GM18909 (cell line): ENCODE data around the gene KANK4.

Source experiments
- ATAC-seq: cut with Tn5 transposase; IDR thresholded peaks from one replicate; pipeline ENCODE4 v1.9.1; 2021; ENCODE audit warnings: mild to moderate bottlenecking; ENCODE audit not compliant: unreplicated experiment, poor library complexity

KANK4 gene

GRCh38 chr1:62337706-62338631 is 18.7 kb upstream of the KANK4 start:
- ATAC-seq = no peak

GRCh38 chr1:62336995-62337705 is 17.9 kb upstream of the KANK4 start:
- ATAC-seq = no peak

DNA sequence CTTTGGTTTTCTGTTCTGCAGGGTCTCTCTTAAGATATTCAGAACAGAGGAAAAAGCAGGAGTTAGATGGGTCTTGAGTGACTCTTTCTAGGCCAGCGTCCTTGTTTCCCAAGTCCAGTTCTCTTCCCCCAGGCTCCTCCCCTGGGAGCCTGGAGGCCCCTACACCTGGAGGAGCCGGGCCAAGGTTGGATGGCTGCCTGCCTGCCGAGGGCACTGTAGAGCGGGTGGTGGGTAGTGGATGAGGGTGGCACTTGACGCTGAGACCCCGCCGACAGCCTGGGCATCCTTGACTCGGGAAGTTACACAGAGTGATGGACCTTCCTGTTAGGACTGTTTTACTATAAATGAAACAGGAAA is 17.4 kb upstream of the KANK4 start:
- ATAC-seq = no peak

- ATAC-seq = no peak
Measured at GRCh38 chr1:62335656-62336055, 16.4 kb upstream of the KANK4 start.

DNA sequence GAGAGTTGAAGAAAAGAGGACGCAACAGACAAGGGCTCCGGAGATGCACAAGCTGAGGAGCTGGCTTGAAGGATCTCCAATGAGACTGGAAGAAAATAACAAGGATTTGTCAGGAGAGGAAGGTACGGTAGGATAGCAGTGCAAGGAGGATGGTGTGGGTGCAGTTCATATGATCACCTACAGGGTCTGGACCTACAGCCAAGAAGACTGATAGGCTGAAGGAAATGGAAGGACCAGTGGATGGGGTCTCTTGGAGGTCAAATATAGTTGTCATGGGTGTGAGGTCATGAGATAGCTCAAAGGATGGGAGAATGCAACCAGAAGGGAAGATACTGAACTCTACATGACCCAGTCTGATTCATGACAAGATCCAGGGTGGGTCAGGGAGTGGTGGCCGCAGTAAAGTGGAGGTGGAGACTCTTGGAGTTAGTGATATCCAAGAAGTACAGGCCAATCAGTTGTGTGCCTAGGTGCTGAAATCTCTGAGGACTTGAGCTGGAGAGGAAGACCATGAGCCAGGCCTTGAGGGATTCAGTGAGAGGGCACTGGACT is 15.3 kb upstream of the KANK4 start:
- no peak for ATAC-seq

- no peak for ATAC-seq
Measured at GRCh38 chr1:62333441-62333840, 14.2 kb upstream of the KANK4 start.

DNA sequence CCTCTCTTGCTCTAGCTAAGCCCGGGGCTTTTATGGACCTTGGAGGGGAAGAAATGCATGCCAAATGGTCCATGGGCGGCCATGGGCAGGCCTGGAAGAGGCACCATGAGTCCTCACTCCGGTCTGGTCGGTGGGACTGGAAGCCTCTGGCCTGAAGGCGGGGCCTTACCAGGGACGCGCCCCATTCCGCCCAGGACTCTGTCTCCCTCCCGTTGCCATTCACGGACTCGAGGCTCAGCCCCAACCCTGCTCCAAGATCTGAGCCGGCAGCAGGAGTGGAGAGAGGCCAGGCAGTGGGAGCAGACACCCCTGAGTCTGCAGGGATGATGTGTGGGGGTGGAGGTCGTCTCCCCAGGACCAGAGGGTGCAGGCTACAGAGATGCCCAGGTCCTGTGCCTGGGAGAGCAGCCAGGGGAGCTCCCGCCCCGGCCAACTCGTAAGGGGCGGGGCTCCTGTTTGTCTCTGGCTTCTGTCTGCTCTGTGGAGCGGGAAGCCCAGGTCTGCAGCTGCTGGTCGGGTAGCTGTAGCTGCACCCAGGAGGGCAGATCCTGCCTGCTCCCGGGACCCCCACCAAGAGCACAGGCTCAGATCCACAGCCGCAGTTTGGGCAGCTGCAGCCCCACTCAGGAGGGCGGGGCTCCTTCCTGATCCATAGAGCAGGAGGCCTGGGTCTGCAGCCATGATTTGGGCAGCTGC is 8.3 kb upstream of the KANK4 start:
- no peak for ATAC-seq

DNA sequence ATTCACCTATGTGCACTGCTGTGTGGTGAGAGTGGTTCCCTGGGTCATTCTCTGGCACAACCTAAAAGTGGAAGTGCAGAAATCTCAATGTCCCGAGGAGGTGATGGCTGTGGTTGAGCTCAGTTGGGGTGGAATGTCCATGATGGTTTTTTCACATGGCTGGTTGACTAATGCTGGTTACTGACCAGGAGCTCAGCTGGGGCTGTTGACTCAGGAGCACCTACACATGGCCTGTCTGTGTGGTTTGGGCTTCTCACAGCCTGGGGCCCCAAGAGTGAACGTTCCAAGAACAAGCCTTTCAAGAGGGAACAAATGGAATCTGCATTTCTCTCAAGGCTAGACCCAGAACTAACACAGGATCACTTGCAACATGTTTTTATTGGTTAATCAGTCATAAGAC is 6.4 kb upstream of the KANK4 start:
- ATAC-seq = no peak

- ATAC-seq = no peak
Measured at GRCh38 chr1:62325081-62325480, 5.8 kb upstream of the KANK4 start.

DNA sequence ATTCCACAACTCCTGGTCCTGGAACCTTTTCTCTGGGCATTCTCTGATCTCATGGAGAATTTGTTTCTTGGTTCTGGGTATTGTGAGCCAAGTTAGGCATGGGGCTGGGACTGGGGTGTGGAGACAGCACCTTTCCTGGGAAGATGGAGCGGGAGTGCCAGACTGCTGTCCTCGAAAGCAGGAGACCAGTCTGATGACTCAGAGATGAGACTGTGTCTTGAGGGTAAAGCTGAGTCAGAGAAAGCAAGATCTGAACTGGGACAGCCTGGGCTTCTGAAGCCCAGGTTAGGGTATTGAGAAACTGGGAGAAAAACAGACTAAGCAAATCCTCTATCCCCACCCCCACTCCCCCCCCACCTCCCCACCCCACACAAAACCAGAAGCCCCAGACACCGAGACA is 2.2 kb upstream of the KANK4 start:
- no peak for ATAC-seq

GRCh38 chr1:62318320-62318755 is 896 bp downstream of the KANK4 start:
- no peak for ATAC-seq

- ATAC-seq = no peak
Measured at GRCh38 chr1:62317021-62317768, 2.0 kb downstream of the KANK4 start.

DNA sequence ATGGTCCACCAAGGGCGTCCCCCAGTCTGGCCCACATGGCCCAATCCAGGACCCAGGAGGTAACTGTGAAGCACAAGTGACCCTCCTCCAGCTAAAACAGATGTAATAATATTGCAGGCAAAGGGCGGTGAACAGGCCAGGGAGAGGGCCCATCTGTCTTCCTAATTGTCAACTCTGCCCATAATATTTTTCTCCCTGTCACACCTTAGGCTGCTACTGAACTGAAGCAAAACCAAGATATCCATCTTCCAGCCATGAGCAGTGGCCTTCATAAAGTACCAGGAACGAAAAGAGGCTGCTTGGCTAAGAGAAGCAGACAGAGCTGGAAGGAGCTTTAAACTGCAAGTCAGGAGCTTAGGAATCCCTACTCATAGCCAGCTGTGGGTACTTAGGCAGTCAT is 3.1 kb downstream of the KANK4 start:
- no peak for ATAC-seq

DNA sequence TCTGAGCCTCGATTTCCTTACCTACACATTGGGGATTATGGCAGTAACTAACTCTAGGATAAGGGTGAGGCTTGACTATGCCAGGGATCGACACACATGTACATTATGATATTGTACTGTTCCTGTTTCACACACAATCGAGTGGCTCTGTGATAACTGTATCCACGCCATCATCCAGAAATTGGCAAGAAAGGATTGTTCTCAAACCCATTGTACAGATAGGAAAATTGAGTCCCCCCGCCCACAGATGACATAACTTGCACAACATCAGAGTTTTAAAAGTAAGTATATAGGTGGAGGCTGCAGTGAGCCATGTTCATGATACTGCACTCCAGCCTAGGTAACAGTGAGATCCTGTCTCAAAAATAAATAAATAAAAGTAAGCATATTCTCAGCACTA is 3.8 kb downstream of the KANK4 start:
- no peak for ATAC-seq

DNA sequence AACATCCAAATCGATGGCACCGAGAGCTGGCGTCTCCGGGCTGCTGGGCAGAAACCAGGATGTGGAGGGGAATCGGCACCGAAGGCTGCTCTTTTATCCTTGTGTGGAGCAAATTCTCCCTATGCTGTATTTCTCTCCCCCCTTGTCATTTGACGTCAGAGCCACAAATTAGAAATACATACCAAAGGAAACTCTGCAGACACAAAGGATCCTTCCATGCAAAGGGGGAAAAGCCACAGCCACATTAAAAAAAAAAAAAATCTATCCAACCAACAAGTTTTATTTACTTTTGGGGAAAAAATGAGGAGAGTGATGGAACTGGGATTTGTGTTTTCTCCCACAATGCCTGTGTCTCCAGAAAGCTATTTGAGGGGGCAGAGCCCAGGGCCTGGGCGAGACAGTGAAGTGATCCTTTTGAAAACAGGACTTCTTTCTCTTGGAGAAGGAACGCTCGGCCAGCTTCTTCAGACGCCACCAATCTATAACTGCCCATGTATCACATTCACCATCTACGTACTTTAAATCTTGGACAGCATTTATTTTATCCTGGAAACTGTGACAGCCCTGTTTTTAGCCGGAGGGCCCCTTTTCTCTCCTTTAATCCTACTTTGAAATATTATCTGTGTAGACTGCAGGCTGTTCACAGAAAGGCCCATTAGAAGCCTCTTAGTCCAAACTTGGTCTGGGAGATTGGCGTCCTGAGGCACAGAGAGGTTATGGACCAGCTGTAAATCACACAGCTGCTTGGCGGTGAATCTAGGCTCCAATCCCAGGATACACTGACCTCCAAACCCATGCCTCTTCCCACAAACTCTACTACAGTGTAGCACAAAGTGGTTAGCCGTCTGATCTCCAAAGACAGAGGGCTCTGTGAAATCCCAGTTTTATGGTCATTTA is 4.5 kb downstream of the KANK4 start:
- no peak for ATAC-seq

- no peak for ATAC-seq
Measured at GRCh38 chr1:62312698-62313097, 6.5 kb downstream of the KANK4 start.

DNA sequence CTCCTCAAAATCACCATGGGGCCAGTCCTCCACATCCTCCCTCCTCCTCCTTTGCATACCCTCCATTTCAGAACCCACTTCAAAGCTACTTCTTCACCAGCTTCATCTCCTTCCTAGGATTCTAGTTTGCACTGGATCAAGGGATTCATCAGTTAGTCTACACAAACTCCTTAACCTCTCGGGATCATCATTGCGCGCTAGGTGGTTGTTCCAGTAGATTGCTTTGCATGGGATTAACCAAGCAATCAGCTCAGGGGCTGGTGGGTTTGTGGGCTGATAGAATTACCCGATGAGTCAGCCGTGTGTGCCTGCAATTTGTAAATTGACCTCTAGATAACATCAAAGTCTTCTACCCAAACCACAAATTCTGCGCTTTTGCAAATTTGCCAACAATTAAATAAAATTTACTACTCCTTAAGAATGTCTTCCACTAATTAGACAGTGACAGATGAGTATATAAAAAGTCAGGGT is 7.7 kb downstream of the KANK4 start:
- ATAC-seq = no peak

DNA sequence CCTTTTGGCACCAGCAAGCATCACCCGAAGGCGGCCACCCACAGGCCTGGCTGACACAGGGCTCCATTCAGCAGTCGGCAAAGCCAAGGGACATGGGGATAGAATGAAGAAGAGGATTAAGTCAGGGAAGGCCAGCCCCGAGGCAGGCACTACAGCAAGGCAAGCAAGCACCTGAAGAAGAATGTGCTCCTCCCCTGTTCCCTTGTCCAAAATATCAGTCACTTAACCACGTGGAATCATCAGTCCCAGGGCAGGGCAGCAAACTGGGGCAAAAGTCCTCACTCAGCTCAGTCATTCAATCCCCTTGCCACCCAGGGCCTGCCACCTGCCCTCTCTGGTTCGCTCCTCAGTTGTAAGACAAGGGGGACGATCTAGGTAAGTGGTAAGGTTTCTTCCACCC is 9.3 kb downstream of the KANK4 start:
- no peak for ATAC-seq

- ATAC-seq = no peak
Measured at GRCh38 chr1:62308606-62309005, 10.6 kb downstream of the KANK4 start.
